NCI-H2107 treated with DMSO at 0.1 percent for 48 hours (cell line): ENCODE data around the gene LTO1.

Experiments
- DNase-seq: peaks from one replicate; lab custom pipeline; 2025; ENCODE audit not compliant: unreplicated experiment; lab: John Stamatoyannopoulos, UW

LTO1 gene

GRCh38 chr11:69658626-69659450 lies 16.3 kb downstream of the LTO1 start:
- no peak for DNase-seq

GRCh38 chr11:69657911-69658625 lies 17.1 kb downstream of the LTO1 start:
- DNase-seq: no peak

- DNase-seq: no peak
Measured at GRCh38 chr11:69657456-69657910, 17.7 kb downstream of the LTO1 start.

GRCh38 chr11:69656536-69657455 lies 18.4 kb downstream of the LTO1 start:
- DNase-seq: no peak

GRCh38 chr11:69655479-69656428 lies 19.4 kb downstream of the LTO1 start:
- no peak for DNase-seq

- DNase-seq: no peak
Measured at GRCh38 chr11:69654660-69655478, 20.3 kb downstream of the LTO1 start.

- DNase-seq: no peak
Measured at GRCh38 chr11:69654001-69654659, 21.0 kb downstream of the LTO1 start.

- no peak for DNase-seq
Measured at GRCh38 chr11:69653406-69653960, 21.7 kb downstream of the LTO1 start.

GRCh38 chr11:69652999-69653398 lies 22.2 kb downstream of the LTO1 start:
- DNase-seq: no peak

GRCh38 chr11:69651834-69652620 lies 23.1 kb downstream of the LTO1 start:
- DNase-seq: no peak

GRCh38 chr11:69650832-69651344 lies 24.3 kb downstream of the LTO1 start:
- no peak for DNase-seq

GRCh38 chr11:69650081-69650831 lies 24.9 kb downstream of the LTO1 start:
- DNase-seq: no peak

- DNase-seq: no peak
Measured at GRCh38 chr11:69649576-69649900, 25.6 kb downstream of the LTO1 start.

- DNase-seq: no peak
Measured at GRCh38 chr11:69648679-69649575, 26.2 kb downstream of the LTO1 start.

GRCh38 chr11:69647761-69648497 lies 27.2 kb downstream of the LTO1 start:
- DNase-seq: no peak
